Spleen (tissue), 11 donors: Measurements from ENCODE around the gene PNMA8C. TPM values are rescaled to one million over a fixed set of nuclear protein-coding genes. Genes with fewer than 3 reads are reported as not detected.

Experiments used
- DNase-seq: peaks from one replicate; pipeline ENCODE4 v3.0.0-alpha.2; 2020
- H3K27ac ChIP-seq, 8 donors: fragments of 200-600 bp; sonication (generic) in 7 of 8; 1 replicate in 4 of 8; 2 replicates in 4 of 8; pipeline versions ENCODE4 v1.5.0 to v1.8.0; 2016 to 2021; ENCODE audit warnings: inconsistent platforms in 4 of 8, mild to moderate bottlenecking in 4 of 8, moderate library complexity in 1 of 8
- H3K27me3 ChIP-seq, 7 donors: fragments of 200-600 bp; sonication (generic) in 6 of 7; replicated peaks in 1 of 7; 1 replicate in 4 of 7; 2 replicates in 3 of 7; pipeline versions ENCODE4 v1.5.0 to v1.8.0; 2016 to 2021; ENCODE audit warnings: inconsistent platforms in 3 of 7, mild to moderate bottlenecking in 1 of 7
- H3K36me3 ChIP-seq, 6 donors: fragments of 200-600 bp; sonication (generic) in 5 of 6; 1 replicate in 4 of 6; 2 replicates in 2 of 6; pipeline versions ENCODE4 v1.5.0 to v1.8.0; 2016 to 2021; ENCODE audit warnings: inconsistent platforms in 2 of 6
- H3K4me1 ChIP-seq, 6 donors: fragments of 200-600 bp; sonication (generic) in 5 of 6; 1 replicate in 3 of 6; 2 replicates in 3 of 6; pipeline versions ENCODE4 v1.5.0 to v1.8.0; 2016 to 2021; ENCODE audit warnings: inconsistent platforms in 3 of 6
- H3K4me3 ChIP-seq, 8 donors: fragments of 200-600 bp; sonication (generic) in 7 of 8; 1 replicate in 4 of 8; 2 replicates in 4 of 8; pipeline versions ENCODE4 v1.5.0 to v1.8.0; 2016 to 2021; ENCODE audit warnings: inconsistent platforms in 4 of 8, mild to moderate bottlenecking in 4 of 8, moderate library complexity in 2 of 8
- H3K9me3 ChIP-seq, 8 donors: fragments of 200-600 bp; sonication (generic) in 7 of 8; 1 replicate in 4 of 8; 2 replicates in 4 of 8; pipeline versions ENCODE4 v1.5.0 to v1.8.0; 2016 to 2021; ENCODE audit warnings: inconsistent platforms in 4 of 8
- CTCF ChIP-seq, 11 experiments: fragments of 200-600 bp in 7 of 11; fragments of 450-650 bp in 4 of 11; sonication (generic) in 4 of 11; IDR thresholded peaks in 8 of 11; conservative IDR thresholded peaks in 3 of 11; 1 replicate in 7 of 11; 2 replicates in 4 of 11; pipeline versions ENCODE4 v1.4.0 to v1.8.0; 2016 to 2021; ENCODE audit warnings: antibody characterized with exemption in 11 of 11, inconsistent platforms in 4 of 11, mild to moderate bottlenecking in 1 of 11
- POLR2A ChIP-seq, 3 donors: fragments of 450-650 bp; IDR thresholded peaks; one replicate each; pipeline ENCODE4 v1.5.1; 2017; ENCODE audit warnings: antibody characterized with exemption in 3 of 3, mild to moderate bottlenecking in 1 of 3
- POLR2AphosphoS5 ChIP-seq, 3 donors: sonication (generic); formaldehyde crosslinking; IDR thresholded peaks; one replicate each; pipeline ENCODE4 v1.5.1; 2017; ENCODE audit warnings: antibody characterized with exemption in 3 of 3
- WGBS, 5 donors: extraction: QIAGEN DNeasy Blood & Tissue Kit in 3 of 5; methylation state at CpG; one replicate each; pipeline versions ENCODE4 v1.1.5 to v1.1.7; 2013 to 2018; 5-methylcytosine and 5-hydroxymethylcytosine counted together
- intact Hi-C: fragments of 100-400 bp; cut with DNase I; formaldehyde crosslinking; loops from one replicate; pipeline ENCODE4 v1.15.0; 2023; ENCODE audit warnings: low total_unique reads
- polyA plus RNA-seq, 3 donors: library from polyadenylated mRNA; stranded (reverse); fragments of 200-250 nt; gene quantifications; one replicate each; pipeline ENCODE4 v1.2.1, GENCODE V29; 2013
- total RNA-seq, 7 donors: library from RNA; depleted of rRNA in 3 of 7; stranded (reverse); fragments of >200 nt in 3 of 7; fragmentation: NEBNext Ultra II Directional in 4 of 7; extraction: Animal tissue kit (Norgen Biotek cat#: 25700) in 4 of 7; gene quantifications; one replicate each; pipeline versions ENCODE4 v1.1.0 to v1.2.1, GENCODE V29; 2016 to 2021
- donor health status: healthy with polysubstance abuse.
- donor health status: DM: no; HTN: no; CAD: no; lungs with moderate emphysema.
- donor health status: DM: no; HTN: no; CAD: no.
- donor health status: Bipolar disorder and iron deficiency.
- donor health status: healthy.
- donor health status: DM: no; HTN: no; CAD: no.
- donor health status: DM: yes; HTN: yes; CAD: no.

The PNMA8C gene
- total and polyA plus RNA-seq, 10 donors = 0.03 TPM; not detected in 9

- Histone ChIP-seq H3K27ac (no peak overlapping the region), H3K9me3 (no peaks in the 10 kb centered on the region), H3K27me3 (peaks cover 0 to 52% (median 0%) of the 10 kb centered on the region in 7 donors), H3K4me1 (no peaks in the 10 kb centered on the region), H3K4me3 (no peak overlapping the region), H3K36me3 (no peaks in the 10 kb centered on the region)
- TF ChIP-seq POLR2A (IDR thresholded peaks at IDR 0.05) (no peak), POLR2AphosphoS5 (IDR thresholded peaks at IDR 0.05) (no peak), CTCF (IDR thresholded peaks at IDR 0.05 in 8 of 11, conservative IDR thresholded peaks at IDR 0.05 in 3 of 11) (no peak)
- 72 to 95% (median 91%) methylated on average over 1 of the region's 1 CpG for WGBS, 5 donors
- intact Hi-C loops = no loop called here
- DNase-seq = no peak
Observed at GRCh38 chr19:46460981-46461380, 32.2 kb upstream of the PNMA8C start.

- H3K27me3 ChIP-seq = peaks cover 0 to 55% (median 0%) of the 10 kb centered on the region in 7 donors
- 60 to 97% (median 70%) methylated on average over 2 of the region's 2 CpGs for WGBS, 5 donors
- no peak overlapping the region for H3K27ac ChIP-seq
- H3K36me3 ChIP-seq = no peaks in the 10 kb centered on the region
- DNase-seq = no peak
- intact Hi-C loops = no loop called here
- no peaks in the 10 kb centered on the region for H3K4me1 ChIP-seq
- TF ChIP-seq POLR2AphosphoS5 (IDR thresholded peaks at IDR 0.05) = no peak
- no peak for TF ChIP-seq POLR2A (IDR thresholded peaks at IDR 0.05)
- no peak for TF ChIP-seq CTCF (IDR thresholded peaks at IDR 0.05 in 8 of 11, conservative IDR thresholded peaks at IDR 0.05 in 3 of 11)
- no peaks in the 10 kb centered on the region for H3K9me3 ChIP-seq
- no peak overlapping the region for H3K4me3 ChIP-seq
Observed at GRCh38 chr19:46460055-46460454, 31.3 kb upstream of the PNMA8C start.

DNA sequence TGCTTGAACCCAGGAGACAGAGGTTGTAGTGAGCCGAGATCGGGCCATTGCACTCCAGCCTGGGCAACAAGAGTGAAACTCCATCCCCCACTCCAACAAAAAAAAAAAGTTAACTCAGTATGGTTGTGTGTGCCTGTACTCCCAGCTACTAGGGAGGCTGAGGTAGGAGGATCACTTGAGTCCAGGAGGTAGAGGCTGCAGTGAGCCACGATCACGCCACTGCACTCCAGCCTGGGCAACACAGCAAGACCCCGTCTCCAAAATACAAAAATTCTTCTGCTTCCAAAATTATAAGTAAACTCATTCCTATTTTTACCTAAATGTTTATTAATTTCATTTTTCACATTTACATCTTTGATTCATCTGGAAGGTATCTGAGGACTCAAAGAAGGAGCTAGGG is 28.2 kb upstream of the PNMA8C start:
- Histone ChIP-seq H3K27ac (no peak overlapping the region), H3K27me3 (peaks cover 0 to 50% (median 0%) of the 10 kb centered on the region in 7 donors), H3K4me3 (no peak overlapping the region), H3K36me3 (no peaks in the 10 kb centered on the region), H3K4me1 (no peaks in the 10 kb centered on the region), H3K9me3 (no peaks in the 10 kb centered on the region)
- WGBS, 5 donors = 88 to 96% (median 95%) methylated on average over 5 of the region's 5 CpGs
- TF ChIP-seq POLR2AphosphoS5 (IDR thresholded peaks at IDR 0.05) = no peak
- no peak for TF ChIP-seq CTCF (IDR thresholded peaks at IDR 0.05 in 8 of 11, conservative IDR thresholded peaks at IDR 0.05 in 3 of 11)
- no peak for TF ChIP-seq POLR2A (IDR thresholded peaks at IDR 0.05)
- intact Hi-C loops = no loop called here
- DNase-seq = no peak

GRCh38 chr19:46454244-46454643 is 25.5 kb upstream of the PNMA8C start:
- H3K27ac ChIP-seq = no peak overlapping the region
- no peak overlapping the region for H3K4me3 ChIP-seq
- H3K27me3 ChIP-seq = peaks cover 0 to 27% (median 0%) of the 10 kb centered on the region in 7 donors
- H3K4me1 ChIP-seq = no peaks in the 10 kb centered on the region
- TF ChIP-seq POLR2A (IDR thresholded peaks at IDR 0.05) (no peak), CTCF (IDR thresholded peaks at IDR 0.05 in 8 of 11, conservative IDR thresholded peaks at IDR 0.05 in 3 of 11) (no peak), POLR2AphosphoS5 (IDR thresholded peaks at IDR 0.05) (no peak)
- DNase-seq = no peak
- intact Hi-C loops = no loop called here
- WGBS, 5 donors = 57 to 68% (median 63%) methylated on average over 3 of the region's 3 CpGs
- H3K36me3 ChIP-seq = no peaks in the 10 kb centered on the region
- peaks cover 0 to 10% (median 8%) of the 10 kb centered on the region in 8 donors for H3K9me3 ChIP-seq
